RPMI7951 (cell line): ENCODE results near the gene ETV4. TPM values are rescaled to one million over a fixed set of nuclear protein-coding genes. Genes with fewer than 3 reads are reported as not detected.

Experiments used
- DNase-seq: peaks from one replicate; pipeline ENCODE4 v3.0.0-alpha.2; 2012; ENCODE audit warnings: low read depth
- total RNA-seq: library from RNA; depleted of rRNA; stranded (reverse); fragments of >200 nt; shearing (Covaris generic); gene quantifications from 2 replicates; pipeline ENCODE4 v1.2.3, GENCODE V29; 2014

Gene ETV4
- total RNA-seq, 1 experiment from 2014 or later = 44.2 TPM

GRCh38 chr17:43545383-43545632 lies 832 bp downstream of the ETV4 start:
- no peak for DNase-seq

- no peak for DNase-seq
Measured at GRCh38 chr17:43543771-43544575, 2.2 kb downstream of the ETV4 start.

- no peak for DNase-seq
Measured at GRCh38 chr17:43543300-43543699, 2.8 kb downstream of the ETV4 start.

GRCh38 chr17:43542859-43543258 lies 3.3 kb downstream of the ETV4 start:
- no peak for DNase-seq

- no peak for DNase-seq
Measured at GRCh38 chr17:43540821-43541674, 5.1 kb downstream of the ETV4 start.

- DNase-seq = peak; percentile 73
Measured at GRCh38 chr17:43536236-43536992, 9.7 kb downstream of the ETV4 start.

GRCh38 chr17:43534909-43535308 lies 11.2 kb downstream of the ETV4 start:
- DNase-seq = peak; percentile 79

GRCh38 chr17:43533699-43534098 lies 12.4 kb downstream of the ETV4 start:
- no peak for DNase-seq

GRCh38 chr17:43532581-43532980 lies 13.6 kb downstream of the ETV4 start:
- DNase-seq = no peak

GRCh38 chr17:43531955-43532354 lies 14.2 kb downstream of the ETV4 start:
- DNase-seq = peak; percentile 58

GRCh38 chr17:43531082-43531378 lies 15.1 kb downstream of the ETV4 start:
- no peak for DNase-seq

- DNase-seq = peak; percentile 99
Measured at GRCh38 chr17:43530288-43531081, 15.7 kb downstream of the ETV4 start.

- no peak for DNase-seq
Measured at GRCh38 chr17:43529947-43530287, 16.2 kb downstream of the ETV4 start.

- no peak for DNase-seq
Measured at GRCh38 chr17:43528988-43529814, 16.9 kb downstream of the ETV4 start.

- peak; percentile 89 for DNase-seq
Measured at GRCh38 chr17:43528319-43528987, 17.7 kb downstream of the ETV4 start.

- no peak for DNase-seq
Measured at GRCh38 chr17:43526886-43527648, 19.1 kb downstream of the ETV4 start.

- no peak for DNase-seq
Measured at GRCh38 chr17:43524945-43525575, 21.1 kb downstream of the ETV4 start.

- DNase-seq = no peak
Measured at GRCh38 chr17:43521389-43521788, 24.8 kb downstream of the ETV4 start.
